ENCODE measurements around the gene KAZN.

Gene KAZN

GRCh38 chr1:14804626-14805025 lies 206.1 kb downstream of the KAZN start:
- DNase-seq = no peak

GRCh38 chr1:14806772-14807171 lies 208.3 kb downstream of the KAZN start:
- no peak for DNase-seq

- no peak for DNase-seq
Measured at GRCh38 chr1:14808768-14809167, 210.3 kb downstream of the KAZN start.

GRCh38 chr1:14809191-14809981 lies 210.9 kb downstream of the KAZN start:
- DNase-seq = no peak

- DNase-seq = no peak
Measured at GRCh38 chr1:14810595-14811361, 212.3 kb downstream of the KAZN start.

GRCh38 chr1:14811573-14811972 lies 213.1 kb downstream of the KAZN start:
- no peak for DNase-seq

- DNase-seq = no peak
Measured at GRCh38 chr1:14812189-14812588, 213.7 kb downstream of the KAZN start.

GRCh38 chr1:14815175-14815877 lies 216.8 kb downstream of the KAZN start:
- DNase-seq = no peak

- DNase-seq = no peak
Measured at GRCh38 chr1:14817223-14818170, 219.0 kb downstream of the KAZN start.

- no peak for DNase-seq
Measured at GRCh38 chr1:14820295-14821085, 222.0 kb downstream of the KAZN start.

- DNase-seq = no peak
Measured at GRCh38 chr1:14822493-14822892, 224.0 kb downstream of the KAZN start.

GRCh38 chr1:14822996-14823395 lies 224.5 kb downstream of the KAZN start:
- no peak for DNase-seq

- DNase-seq = no peak
Measured at GRCh38 chr1:14824314-14824915, 225.9 kb downstream of the KAZN start.

- no peak for DNase-seq
Measured at GRCh38 chr1:14825396-14825795, 226.9 kb downstream of the KAZN start.

GRCh38 chr1:14826172-14826636 lies 227.7 kb downstream of the KAZN start:
- no peak for DNase-seq

GRCh38 chr1:14826731-14827326 lies 228.3 kb downstream of the KAZN start:
- no peak for DNase-seq

GRCh38 chr1:14827870-14828269 lies 229.4 kb downstream of the KAZN start:
- DNase-seq = no peak

GRCh38 chr1:14828665-14829064 lies 230.2 kb downstream of the KAZN start:
- no peak for DNase-seq

- no peak for DNase-seq
Measured at GRCh38 chr1:14835725-14836124, 237.2 kb downstream of the KAZN start.

GRCh38 chr1:14836426-14837140 lies 238.1 kb downstream of the KAZN start:
- no peak for DNase-seq

Measured in CD4-positive, alpha-beta T cell treated with Interleukin-10 for 1 hour (primary cell).